ENCODE results near the gene VPS35.

The VPS35 gene

DNA sequence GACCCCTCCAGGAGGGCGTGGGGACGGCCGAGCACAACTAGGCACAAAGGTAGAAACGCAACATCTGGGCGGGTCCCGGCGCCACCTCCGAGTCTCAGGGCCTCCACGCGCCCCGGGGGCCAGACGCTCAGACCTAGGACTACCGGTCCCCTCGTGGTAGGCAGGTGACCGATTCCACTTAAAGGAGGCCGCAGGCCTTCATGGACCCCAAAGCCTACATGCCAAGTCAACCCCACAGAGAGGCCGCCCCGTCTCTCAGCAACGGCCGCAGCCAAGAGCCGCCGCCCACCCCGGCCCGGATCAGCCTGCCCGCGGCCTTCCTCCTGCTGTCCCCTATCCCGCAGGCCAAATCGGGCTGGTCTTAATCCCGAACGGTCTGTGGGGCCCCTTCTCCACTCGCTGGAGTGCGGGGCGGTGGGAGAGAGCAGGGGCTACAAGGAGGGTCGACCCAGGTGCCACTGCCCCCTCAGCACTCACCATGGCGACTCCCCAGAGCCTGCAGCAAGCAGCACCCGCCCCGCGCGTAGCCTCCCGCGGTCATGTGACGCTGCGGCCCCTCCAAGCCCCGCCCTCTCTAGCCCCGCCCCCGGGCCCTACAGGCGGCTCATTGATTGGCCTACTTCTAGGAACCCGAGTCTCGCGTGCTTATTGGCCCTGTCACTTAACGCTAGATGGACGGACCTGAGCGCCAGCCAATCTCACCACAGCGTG lies at the start of gene VPS35:
TSS of gene VPS35 (minus strand) at position 525 of the 711 bp plus-strand sequence. CDS start at position 480, 45 bp downstream.
- Histone ChIP-seq H3K9me3 (ENCODE audit: control insufficient read depth, insufficient read depth, low read depth, low read length) (no peaks in the 10 kb centered on the region), H3K27ac (ENCODE audit: extremely low read depth, low read depth, low read length) (peak within 1 kb of the TSS; percentile 81), H3K36me3 (ENCODE audit: control insufficient read depth in 2 of 2, insufficient read depth in 1 of 2, low read length in 2 of 2) (peaks cover 11 to 31% of the 10 kb centered on the region in 2 experiments), H3K4me1 (ENCODE audit: control insufficient read depth, insufficient read depth, low read length) (peaks cover 6% of the 10 kb centered on the region), H3K4me3 (ENCODE audit: low read depth, low read length) (peak within 1 kb of the TSS; percentile 95)
- CTCF ChIA-PET, result interaction anchor here (3.7 kb wide), 1 partner anchor 15 kb away, joined by 21 read pairs; no protein-coding TSS in a partner anchor
- POLR2A ChIA-PET, result interaction anchor here (0.5 to 1.7 kb wide), 8 partner anchors 11 to 142 kb away, joined by 3 to 5 read pairs (median 4); partner anchors contain the start of gene C16orf87
- TF ChIP-seq GLIS2 (tag by site-specific recombination; IDR thresholded peaks at IDR 0.05), result peak; percentile 93
- TF ChIP-seq KLF8 (tag by site-specific recombination; IDR thresholded peaks at IDR 0.05), result peak; percentile 93
- no peak for TF ChIP-seq ZNF426 (tag by site-specific recombination; IDR thresholded peaks at IDR 0.05)
- TF ChIP-seq REPIN1 (tag by site-specific recombination; IDR thresholded peaks at IDR 0.05; ENCODE audit: low read depth), result 0 out of 2 replicates have a peak, but pooled peaks have one; percentile 30
- TF ChIP-seq ZBTB8A (tag by site-specific recombination; IDR thresholded peaks at IDR 0.05), result peak; percentile 33; the same call in 1 of the 2 replicates
- no peak for TF ChIP-seq ZFP41 (tag by site-specific recombination; IDR thresholded peaks at IDR 0.05; ENCODE audit: borderline replicate concordance)
- TF ChIP-seq KLF7 (tag by site-specific recombination; IDR thresholded peaks at IDR 0.05; ENCODE audit: borderline replicate concordance), result peak; percentile 91
- TF ChIP-seq, protein P1, sequence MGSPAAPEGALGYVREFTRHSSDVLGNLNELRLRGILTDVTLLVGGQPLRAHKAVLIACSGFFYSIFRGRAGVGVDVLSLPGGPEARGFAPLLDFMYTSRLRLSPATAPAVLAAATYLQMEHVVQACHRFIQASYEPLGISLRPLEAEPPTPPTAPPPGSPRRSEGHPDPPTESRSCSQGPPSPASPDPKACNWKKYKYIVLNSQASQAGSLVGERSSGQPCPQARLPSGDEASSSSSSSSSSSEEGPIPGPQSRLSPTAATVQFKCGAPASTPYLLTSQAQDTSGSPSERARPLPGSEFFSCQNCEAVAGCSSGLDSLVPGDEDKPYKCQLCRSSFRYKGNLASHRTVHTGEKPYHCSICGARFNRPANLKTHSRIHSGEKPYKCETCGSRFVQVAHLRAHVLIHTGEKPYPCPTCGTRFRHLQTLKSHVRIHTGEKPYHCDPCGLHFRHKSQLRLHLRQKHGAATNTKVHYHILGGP (tag by site-specific recombination; IDR thresholded peaks at IDR 0.05), result peak; percentile 49; the same call in 1 of the 2 replicates
- no peak for TF ChIP-seq ZNF544 (tag by site-specific recombination; IDR thresholded peaks at IDR 0.05)
- peak; percentile 25; the same call in 1 of the 2 replicates for TF ChIP-seq WT1 (tag by site-specific recombination; IDR thresholded peaks at IDR 0.05)
- TF ChIP-seq, protein P2, sequence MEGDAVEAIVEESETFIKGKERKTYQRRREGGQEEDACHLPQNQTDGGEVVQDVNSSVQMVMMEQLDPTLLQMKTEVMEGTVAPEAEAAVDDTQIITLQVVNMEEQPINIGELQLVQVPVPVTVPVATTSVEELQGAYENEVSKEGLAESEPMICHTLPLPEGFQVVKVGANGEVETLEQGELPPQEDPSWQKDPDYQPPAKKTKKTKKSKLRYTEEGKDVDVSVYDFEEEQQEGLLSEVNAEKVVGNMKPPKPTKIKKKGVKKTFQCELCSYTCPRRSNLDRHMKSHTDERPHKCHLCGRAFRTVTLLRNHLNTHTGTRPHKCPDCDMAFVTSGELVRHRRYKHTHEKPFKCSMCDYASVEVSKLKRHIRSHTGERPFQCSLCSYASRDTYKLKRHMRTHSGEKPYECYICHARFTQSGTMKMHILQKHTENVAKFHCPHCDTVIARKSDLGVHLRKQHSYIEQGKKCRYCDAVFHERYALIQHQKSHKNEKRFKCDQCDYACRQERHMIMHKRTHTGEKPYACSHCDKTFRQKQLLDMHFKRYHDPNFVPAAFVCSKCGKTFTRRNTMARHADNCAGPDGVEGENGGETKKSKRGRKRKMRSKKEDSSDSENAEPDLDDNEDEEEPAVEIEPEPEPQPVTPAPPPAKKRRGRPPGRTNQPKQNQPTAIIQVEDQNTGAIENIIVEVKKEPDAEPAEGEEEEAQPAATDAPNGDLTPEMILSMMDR (tag by site-specific recombination; IDR thresholded peaks at IDR 0.05), result peak; percentile 75
- TF ChIP-seq ZBTB20 (tag by site-specific recombination; IDR thresholded peaks at IDR 0.05), result peak; percentile 73; the same call in 1 of the 2 replicates
- TF ChIP-seq KLF16 (tag by site-specific recombination; IDR thresholded peaks at IDR 0.05), result peak; percentile 91
- TF ChIP-seq SP3 (tag by site-specific recombination; IDR thresholded peaks at IDR 0.05), result peak; percentile 81; the same call in 1 of the 2 replicates
- TF ChIP-seq, protein P3, sequence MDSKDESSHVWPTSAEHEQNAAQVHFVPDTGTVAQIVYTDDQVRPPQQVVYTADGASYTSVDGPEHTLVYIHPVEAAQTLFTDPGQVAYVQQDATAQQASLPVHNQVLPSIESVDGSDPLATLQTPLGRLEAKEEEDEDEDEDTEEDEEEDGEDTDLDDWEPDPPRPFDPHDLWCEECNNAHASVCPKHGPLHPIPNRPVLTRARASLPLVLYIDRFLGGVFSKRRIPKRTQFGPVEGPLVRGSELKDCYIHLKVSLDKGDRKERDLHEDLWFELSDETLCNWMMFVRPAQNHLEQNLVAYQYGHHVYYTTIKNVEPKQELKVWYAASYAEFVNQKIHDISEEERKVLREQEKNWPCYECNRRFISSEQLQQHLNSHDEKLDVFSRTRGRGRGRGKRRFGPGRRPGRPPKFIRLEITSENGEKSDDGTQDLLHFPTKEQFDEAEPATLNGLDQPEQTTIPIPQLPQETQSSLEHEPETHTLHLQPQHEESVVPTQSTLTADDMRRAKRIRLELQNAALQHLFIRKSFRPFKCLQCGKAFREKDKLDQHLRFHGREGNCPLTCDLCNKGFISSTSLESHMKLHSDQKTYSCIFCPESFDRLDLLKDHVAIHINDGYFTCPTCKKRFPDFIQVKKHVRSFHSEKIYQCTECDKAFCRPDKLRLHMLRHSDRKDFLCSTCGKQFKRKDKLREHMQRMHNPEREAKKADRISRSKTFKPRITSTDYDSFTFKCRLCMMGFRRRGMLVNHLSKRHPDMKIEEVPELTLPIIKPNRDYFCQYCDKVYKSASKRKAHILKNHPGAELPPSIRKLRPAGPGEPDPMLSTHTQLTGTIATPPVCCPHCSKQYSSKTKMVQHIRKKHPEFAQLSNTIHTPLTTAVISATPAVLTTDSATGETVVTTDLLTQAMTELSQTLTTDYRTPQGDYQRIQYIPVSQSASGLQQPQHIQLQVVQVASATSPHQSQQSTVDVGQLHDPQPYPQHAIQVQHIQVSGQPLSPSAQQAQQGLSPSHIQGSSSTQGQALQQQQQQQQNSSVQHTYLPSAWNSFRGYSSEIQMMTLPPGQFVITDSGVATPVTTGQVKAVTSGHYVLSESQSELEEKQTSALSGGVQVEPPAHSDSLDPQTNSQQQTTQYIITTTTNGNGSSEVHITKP (tag by site-specific recombination; IDR thresholded peaks at IDR 0.05), result peak; percentile 84
- TF ChIP-seq, protein P4, sequence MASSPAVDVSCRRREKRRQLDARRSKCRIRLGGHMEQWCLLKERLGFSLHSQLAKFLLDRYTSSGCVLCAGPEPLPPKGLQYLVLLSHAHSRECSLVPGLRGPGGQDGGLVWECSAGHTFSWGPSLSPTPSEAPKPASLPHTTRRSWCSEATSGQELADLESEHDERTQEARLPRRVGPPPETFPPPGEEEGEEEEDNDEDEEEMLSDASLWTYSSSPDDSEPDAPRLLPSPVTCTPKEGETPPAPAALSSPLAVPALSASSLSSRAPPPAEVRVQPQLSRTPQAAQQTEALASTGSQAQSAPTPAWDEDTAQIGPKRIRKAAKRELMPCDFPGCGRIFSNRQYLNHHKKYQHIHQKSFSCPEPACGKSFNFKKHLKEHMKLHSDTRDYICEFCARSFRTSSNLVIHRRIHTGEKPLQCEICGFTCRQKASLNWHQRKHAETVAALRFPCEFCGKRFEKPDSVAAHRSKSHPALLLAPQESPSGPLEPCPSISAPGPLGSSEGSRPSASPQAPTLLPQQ (tag by site-specific recombination; IDR thresholded peaks at IDR 0.05), result peak; percentile 48; the same call in 1 of the 2 replicates
- TF ChIP-seq HOXA7 (CRISPR knock-in tag; IDR thresholded peaks at IDR 0.05; ENCODE audit: borderline replicate concordance), result no peak
- TF ChIP-seq, protein P5, sequence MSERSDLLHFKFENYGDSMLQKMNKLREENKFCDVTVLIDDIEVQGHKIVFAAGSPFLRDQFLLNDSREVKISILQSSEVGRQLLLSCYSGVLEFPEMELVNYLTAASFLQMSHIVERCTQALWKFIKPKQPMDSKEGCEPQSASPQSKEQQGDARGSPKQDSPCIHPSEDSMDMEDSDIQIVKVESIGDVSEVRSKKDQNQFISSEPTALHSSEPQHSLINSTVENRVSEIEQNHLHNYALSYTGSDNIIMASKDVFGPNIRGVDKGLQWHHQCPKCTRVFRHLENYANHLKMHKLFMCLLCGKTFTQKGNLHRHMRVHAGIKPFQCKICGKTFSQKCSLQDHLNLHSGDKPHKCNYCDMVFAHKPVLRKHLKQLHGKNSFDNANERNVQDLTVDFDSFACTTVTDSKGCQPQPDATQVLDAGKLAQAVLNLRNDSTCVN (tag by site-specific recombination; optimal IDR thresholded peaks at IDR 0.05), result peak; percentile 27
- 0 out of 2 replicates have a peak, but pooled peaks have one; percentile 8 for TF ChIP-seq ZNF600 (tag by site-specific recombination; IDR thresholded peaks at IDR 0.05)
- TF ChIP-seq KLF1 (tag by site-specific recombination; IDR thresholded peaks at IDR 0.05), result peak; percentile 76; the same call in 1 of the 2 replicates
- TF ChIP-seq ZBTB48 (tag by site-specific recombination; IDR thresholded peaks at IDR 0.05), result peak; percentile 50; the same call in 1 of the 2 replicates
- TF ChIP-seq, protein P6, sequence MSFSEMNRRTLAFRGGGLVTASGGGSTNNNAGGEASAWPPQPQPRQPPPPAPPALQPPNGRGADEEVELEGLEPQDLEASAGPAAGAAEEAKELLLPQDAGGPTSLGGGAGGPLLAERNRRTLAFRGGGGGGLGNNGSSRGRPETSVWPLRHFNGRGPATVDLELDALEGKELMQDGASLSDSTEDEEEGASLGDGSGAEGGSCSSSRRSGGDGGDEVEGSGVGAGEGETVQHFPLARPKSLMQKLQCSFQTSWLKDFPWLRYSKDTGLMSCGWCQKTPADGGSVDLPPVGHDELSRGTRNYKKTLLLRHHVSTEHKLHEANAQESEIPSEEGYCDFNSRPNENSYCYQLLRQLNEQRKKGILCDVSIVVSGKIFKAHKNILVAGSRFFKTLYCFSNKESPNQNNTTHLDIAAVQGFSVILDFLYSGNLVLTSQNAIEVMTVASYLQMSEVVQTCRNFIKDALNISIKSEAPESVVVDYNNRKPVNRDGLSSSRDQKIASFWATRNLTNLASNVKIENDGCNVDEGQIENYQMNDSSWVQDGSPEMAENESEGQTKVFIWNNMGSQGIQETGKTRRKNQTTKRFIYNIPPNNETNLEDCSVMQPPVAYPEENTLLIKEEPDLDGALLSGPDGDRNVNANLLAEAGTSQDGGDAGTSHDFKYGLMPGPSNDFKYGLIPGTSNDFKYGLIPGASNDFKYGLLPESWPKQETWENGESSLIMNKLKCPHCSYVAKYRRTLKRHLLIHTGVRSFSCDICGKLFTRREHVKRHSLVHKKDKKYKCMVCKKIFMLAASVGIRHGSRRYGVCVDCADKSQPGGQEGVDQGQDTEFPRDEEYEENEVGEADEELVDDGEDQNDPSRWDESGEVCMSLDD (tag by site-specific recombination; IDR thresholded peaks at IDR 0.05), result no peak
